ENCODE data around the gene PIWIL1. TPM values are rescaled to one million over a fixed set of nuclear protein-coding genes. Genes with fewer than 3 reads are reported as not detected.

PIWIL1 gene
- total and polyA plus RNA-seq, 2 donors (not counting 1 experiment from before 2014, with no cell fraction given): not detected

DNA sequence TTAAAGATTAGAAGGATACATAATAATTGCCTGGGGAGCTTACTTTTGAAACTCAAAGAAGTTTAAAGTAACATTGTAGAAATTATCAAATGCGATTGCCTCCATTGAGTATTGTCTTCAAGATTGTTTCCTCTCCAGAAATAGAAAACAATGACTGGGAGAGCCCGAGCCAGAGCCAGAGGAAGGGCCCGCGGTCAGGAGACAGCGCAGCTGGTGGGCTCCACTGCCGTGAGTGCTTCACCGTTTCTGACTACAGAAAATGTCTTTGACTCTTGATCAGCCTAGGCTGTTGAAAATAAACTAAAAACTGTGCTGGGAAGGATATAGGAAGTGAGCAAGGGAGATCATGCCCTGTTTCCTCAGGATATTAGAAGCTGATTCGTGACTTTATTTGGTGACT lies 4.8 kb downstream of the PIWIL1 start:
- H3K4me1 ChIP-seq (ENCODE audit: control insufficient read depth, extremely low read depth, insufficient read depth, low read length): no peaks in the 10 kb centered on the region
- no peak overlapping the region for H2AFZ ChIP-seq (ENCODE audit: low read length)
- DNase-seq (ENCODE audit: low read depth in 2 of 2): no peak
- TF ChIP-seq EZH2 (IDR thresholded peaks at IDR 0.05; ENCODE audit: low read length, missing control alignments): no peak
- no peaks in the 10 kb centered on the region for H3K79me2 ChIP-seq (ENCODE audit: control insufficient read depth, insufficient read depth, low read length)
- H3K4me3 ChIP-seq (replicated peaks in 1 of 4; ENCODE audit: control extremely low read depth in 1 of 4, insufficient read depth in 1 of 4, low read depth in 3 of 4, low read length in 4 of 4): no peak overlapping the region
- H4K20me1 ChIP-seq (ENCODE audit: control insufficient read depth, extremely low read depth, insufficient read depth, low read length): no peaks in the 10 kb centered on the region
- H3K36me3 ChIP-seq (ENCODE audit: control insufficient read depth, insufficient read depth, low read length): no peaks in the 10 kb centered on the region
- H3K4me2 ChIP-seq (ENCODE audit: extremely low read depth, insufficient read depth, low read length): no peak overlapping the region
- H3K27me3 ChIP-seq (ENCODE audit: control insufficient read depth, insufficient read depth, low read length): no peaks in the 10 kb centered on the region
- H3K9me3 ChIP-seq (ENCODE audit: control insufficient read depth, insufficient read depth, low read depth, low read length): no peaks in the 10 kb centered on the region
- H3K27ac ChIP-seq (ENCODE audit: insufficient read depth, low read length): no peak overlapping the region
- no peak overlapping the region for H3K9ac ChIP-seq (ENCODE audit: insufficient read depth, low read length)

DNA sequence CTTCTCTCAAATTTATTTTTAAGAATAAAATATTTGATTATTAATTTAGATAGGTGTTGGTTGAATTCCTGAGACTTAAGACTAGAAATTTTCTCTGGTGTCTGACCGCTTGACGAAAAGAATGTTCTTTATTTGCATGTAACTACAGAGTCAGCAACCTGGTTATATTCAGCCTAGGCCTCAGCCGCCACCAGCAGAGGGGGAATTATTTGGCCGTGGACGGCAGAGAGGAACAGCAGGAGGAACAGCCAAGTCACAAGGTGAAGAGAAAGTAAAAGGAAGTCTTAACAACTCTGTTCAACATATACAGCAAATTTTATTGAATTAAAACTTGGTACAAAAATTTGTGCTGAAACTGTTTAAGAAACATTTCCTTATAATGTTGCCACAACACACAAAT lies 5.2 kb downstream of the PIWIL1 start:
- no peak overlapping the region for H3K4me2 ChIP-seq (ENCODE audit: extremely low read depth, insufficient read depth, low read length)

DNA sequence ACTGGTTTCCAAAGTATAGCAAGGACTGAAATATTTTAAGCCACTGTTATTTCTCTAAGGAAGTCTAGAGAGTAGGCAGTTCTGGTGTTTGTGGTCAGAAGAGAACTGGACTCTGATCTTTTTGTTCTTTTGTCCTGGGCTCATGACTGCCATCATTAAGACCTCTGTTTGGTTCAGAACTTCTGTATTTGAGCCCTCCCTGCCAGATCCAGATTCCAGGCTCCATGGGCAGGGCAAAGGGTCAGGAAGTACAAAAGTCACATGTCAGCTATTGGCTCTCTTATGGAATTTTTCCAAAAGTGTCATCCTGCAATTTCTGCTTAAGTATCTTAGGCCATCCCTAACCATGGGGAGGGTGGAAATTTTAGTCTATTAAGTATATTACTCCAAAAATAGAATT lies 6.8 kb downstream of the PIWIL1 start:
- Histone ChIP-seq H3K4me2 (ENCODE audit: extremely low read depth, insufficient read depth, low read length) (no peak overlapping the region), H3K9ac (ENCODE audit: insufficient read depth, low read length) (no peak overlapping the region), H3K9me3 (ENCODE audit: control insufficient read depth, insufficient read depth, low read depth, low read length) (no peaks in the 10 kb centered on the region), H3K27ac (ENCODE audit: insufficient read depth, low read length) (no peak overlapping the region), H3K79me2 (ENCODE audit: control insufficient read depth, insufficient read depth, low read length) (no peaks in the 10 kb centered on the region), H3K27me3 (ENCODE audit: control insufficient read depth, insufficient read depth, low read length) (no peaks in the 10 kb centered on the region), H3K4me1 (ENCODE audit: control insufficient read depth, extremely low read depth, insufficient read depth, low read length) (no peaks in the 10 kb centered on the region), H2AFZ (ENCODE audit: low read length) (no peak overlapping the region), H3K4me3 (replicated peaks in 1 of 4; ENCODE audit: control extremely low read depth in 1 of 4, insufficient read depth in 1 of 4, low read depth in 3 of 4, low read length in 4 of 4) (no peak overlapping the region), H3K36me3 (ENCODE audit: control insufficient read depth, insufficient read depth, low read length) (no peaks in the 10 kb centered on the region), H4K20me1 (ENCODE audit: control insufficient read depth, extremely low read depth, insufficient read depth, low read length) (no peaks in the 10 kb centered on the region)
- no peak for TF ChIP-seq EZH2 (IDR thresholded peaks at IDR 0.05; ENCODE audit: low read length, missing control alignments)
- TF ChIP-seq, protein P1, sequence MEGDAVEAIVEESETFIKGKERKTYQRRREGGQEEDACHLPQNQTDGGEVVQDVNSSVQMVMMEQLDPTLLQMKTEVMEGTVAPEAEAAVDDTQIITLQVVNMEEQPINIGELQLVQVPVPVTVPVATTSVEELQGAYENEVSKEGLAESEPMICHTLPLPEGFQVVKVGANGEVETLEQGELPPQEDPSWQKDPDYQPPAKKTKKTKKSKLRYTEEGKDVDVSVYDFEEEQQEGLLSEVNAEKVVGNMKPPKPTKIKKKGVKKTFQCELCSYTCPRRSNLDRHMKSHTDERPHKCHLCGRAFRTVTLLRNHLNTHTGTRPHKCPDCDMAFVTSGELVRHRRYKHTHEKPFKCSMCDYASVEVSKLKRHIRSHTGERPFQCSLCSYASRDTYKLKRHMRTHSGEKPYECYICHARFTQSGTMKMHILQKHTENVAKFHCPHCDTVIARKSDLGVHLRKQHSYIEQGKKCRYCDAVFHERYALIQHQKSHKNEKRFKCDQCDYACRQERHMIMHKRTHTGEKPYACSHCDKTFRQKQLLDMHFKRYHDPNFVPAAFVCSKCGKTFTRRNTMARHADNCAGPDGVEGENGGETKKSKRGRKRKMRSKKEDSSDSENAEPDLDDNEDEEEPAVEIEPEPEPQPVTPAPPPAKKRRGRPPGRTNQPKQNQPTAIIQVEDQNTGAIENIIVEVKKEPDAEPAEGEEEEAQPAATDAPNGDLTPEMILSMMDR (conservative IDR thresholded peaks at IDR 0.05 in 1 of 2, IDR thresholded peaks at IDR 0.05 in 1 of 2; ENCODE audit: low read depth in 1 of 2, low read length in 2 of 2): no peak
- no peak for DNase-seq (ENCODE audit: low read depth in 2 of 2)

More for the DNA sequence above, 5.2 kb downstream of the PIWIL1 start:
- H2AFZ ChIP-seq (ENCODE audit: low read length): no peak overlapping the region
- no peaks in the 10 kb centered on the region for H3K27me3 ChIP-seq (ENCODE audit: control insufficient read depth, insufficient read depth, low read length)
- H3K36me3 ChIP-seq (ENCODE audit: control insufficient read depth, insufficient read depth, low read length): no peaks in the 10 kb centered on the region
- no peak overlapping the region for H3K9ac ChIP-seq (ENCODE audit: insufficient read depth, low read length)
- no peak overlapping the region for H3K4me3 ChIP-seq (replicated peaks in 1 of 4; ENCODE audit: control extremely low read depth in 1 of 4, insufficient read depth in 1 of 4, low read depth in 3 of 4, low read length in 4 of 4)
- H3K9me3 ChIP-seq (ENCODE audit: control insufficient read depth, insufficient read depth, low read depth, low read length): no peaks in the 10 kb centered on the region
- no peak overlapping the region for H3K27ac ChIP-seq (ENCODE audit: insufficient read depth, low read length)
- no peaks in the 10 kb centered on the region for H3K4me1 ChIP-seq (ENCODE audit: control insufficient read depth, extremely low read depth, insufficient read depth, low read length)
- no peaks in the 10 kb centered on the region for H3K79me2 ChIP-seq (ENCODE audit: control insufficient read depth, insufficient read depth, low read length)
- DNase-seq (ENCODE audit: low read depth in 2 of 2): no peak
- TF ChIP-seq, protein P1 (conservative IDR thresholded peaks at IDR 0.05 in 1 of 2, IDR thresholded peaks at IDR 0.05 in 1 of 2; ENCODE audit: low read depth in 1 of 2, low read length in 2 of 2): no peak
- no peak for TF ChIP-seq EZH2 (IDR thresholded peaks at IDR 0.05; ENCODE audit: low read length, missing control alignments)
- no peaks in the 10 kb centered on the region for H4K20me1 ChIP-seq (ENCODE audit: control insufficient read depth, extremely low read depth, insufficient read depth, low read length)

Data from fibroblast of lung (primary cell).